GM12801 (cell line): ENCODE measurements around the gene HSPB7.

Source experiments
- CTCF ChIP-seq: IDR thresholded peaks from one replicate; pipeline ENCODE4 v1.5.1; 2011; ENCODE audit warnings: control low read depth; ENCODE audit not compliant: insufficient read length; ENCODE audit errors: extremely low read depth

Gene HSPB7

GRCh38 chr1:16005597-16005996 is 12.2 kb downstream of the HSPB7 start:
- no peak for TF ChIP-seq CTCF

- no peak for TF ChIP-seq CTCF
Measured at GRCh38 chr1:15998929-15999328, 18.9 kb downstream of the HSPB7 start.

GRCh38 chr1:15997637-15998280 is 20.1 kb downstream of the HSPB7 start:
- TF ChIP-seq CTCF = no peak

GRCh38 chr1:15997076-15997585 is 20.7 kb downstream of the HSPB7 start:
- TF ChIP-seq CTCF = no peak

GRCh38 chr1:15994590-15995351 is 23.1 kb downstream of the HSPB7 start:
- TF ChIP-seq CTCF = no peak

GRCh38 chr1:15994081-15994480 is 23.8 kb downstream of the HSPB7 start:
- no peak for TF ChIP-seq CTCF

- TF ChIP-seq CTCF = no peak
Measured at GRCh38 chr1:15993666-15994065, 24.2 kb downstream of the HSPB7 start.
